GM13977 (cell line): ENCODE data around the gene PI4KB.
A peak's percentile ranks its signal among the peaks of the same experiment; 100 is the strongest.

ENCODE experiments used
- DNase-seq: peaks from one replicate; pipeline ENCODE4 v3.0.0; 2012; ENCODE audit warnings: low spot score
- CTCF ChIP-seq: IDR thresholded peaks from 2 replicates; pipeline ENCODE4 v1.5.1; 2012; ENCODE audit warnings: mild to moderate bottlenecking, control low read depth; ENCODE audit not compliant: insufficient read depth; ENCODE audit errors: extremely low read depth, missing control alignments
- in situ Hi-C: fragments of 300-500 bp; cut with MboI; formaldehyde crosslinking; loops from one replicate; pipeline ENCODE4 v1.12.0; 2022; ENCODE audit warnings: low sequenced_read_pairs, low pct_unique_long_range_greater_than_20kb, mixed read lengths, inconsistent platforms; ENCODE audit not compliant: unreplicated experiment

Gene PI4KB

GRCh38 chr1:151327223-151327902 is at the start of gene PI4KB:
Gene PI4KB (minus strand): TSS chr1:151327416. CDS start chr1:151316481, 10,935 bp downstream.
- no peak for TF ChIP-seq CTCF
- DNase-seq = peak; percentile 97
- in situ Hi-C loops = no loop called here

- in situ Hi-C loops = no loop called here
- TF ChIP-seq CTCF = no peak
- DNase-seq = no peak
These were observed 46.0 kb upstream of the PI4KB start for GRCh38 chr1:151373196-151373595.

GRCh38 chr1:151372058-151372934 is 45.1 kb upstream of the PI4KB start, which contains the start of gene SELENBP1:
Gene SELENBP1 (minus strand): TSS chr1:151372705. CDS start chr1:151372641, 64 bp downstream.
- in situ Hi-C loops = no loop called here
- DNase-seq = no peak
- TF ChIP-seq CTCF = no peak

- in situ Hi-C loops = no loop called here
- DNase-seq = no peak
- no peak for TF ChIP-seq CTCF
These were observed 44.3 kb upstream of the PI4KB start for GRCh38 chr1:151371370-151372057.

- no peak for DNase-seq
- in situ Hi-C loops = no loop called here
- TF ChIP-seq CTCF = no peak
These were observed 43.1 kb upstream of the PI4KB start for GRCh38 chr1:151370211-151370911.

GRCh38 chr1:151369621-151370048 is 42.4 kb upstream of the PI4KB start:
- in situ Hi-C loops = no loop called here
- no peak for DNase-seq
- TF ChIP-seq CTCF = no peak
